Transverse colon (tissue), 3 donors: ENCODE results near the gene TMBIM4.

Source experiments
- CTCF ChIP-seq, 5 experiments: fragments of 200-600 bp in 3 of 5; fragments of 450-650 bp in 2 of 5; sonication (generic) in 3 of 5; IDR thresholded peaks; 1 replicate in 2 of 5; 2 replicates in 3 of 5; pipeline ENCODE4 v1.5.1; 2016 to 2017; ENCODE audit warnings: antibody characterized with exemption in 5 of 5, inconsistent platforms in 3 of 5, mild to moderate bottlenecking in 2 of 5, moderate library complexity in 1 of 5
- EP300 ChIP-seq: sonication (generic); formaldehyde crosslinking; IDR thresholded peaks from one replicate; pipeline ENCODE4 v1.6.1; 2017; ENCODE audit warnings: antibody characterized with exemption, low read depth

- TF ChIP-seq CTCF (IDR thresholded peaks at IDR 0.05) (no peak), EP300 (no peak)
These were observed 54.7 kb downstream of the TMBIM4 start for GRCh38 chr12:66115071-66115600.
